Kidney (tissue), 14 donors: ENCODE data around the gene KLLN. TPM values are rescaled to one million over a fixed set of nuclear protein-coding genes. Genes with fewer than 3 reads are reported as not detected.
"Not testable (repeated sequence)": the region's sequence is repeated elsewhere in the genome, so short reads cannot be mapped to it uniquely, and the experiment has no call there.

Experiments used
- DNase-seq, 5 donors: peaks; one replicate each; pipeline ENCODE4 v3.0.0-alpha.2; 2013 to 2020
- FAIRE-seq: peaks from 2 replicates; lab custom pipeline; 2012; peaks lifted over from hg19 to GRCh38; lab: Jason Lieb, UNC
- H3K27ac ChIP-seq, 2 donors: one replicate each; pipeline ENCODE4 v1.7.0; 2013; ENCODE audit warnings: low read depth in 2 of 2, low read length in 2 of 2, inconsistent platforms in 1 of 2
- H3K27me3 ChIP-seq: one replicate; pipeline ENCODE4 v1.7.1; 2013; ENCODE audit warnings: low read length, inconsistent platforms; ENCODE audit not compliant: control insufficient read depth, insufficient read depth
- H3K36me3 ChIP-seq, 3 donors: one replicate each; pipeline versions ENCODE4 v1.7.0 to v1.7.1; 2013; ENCODE audit warnings: low read length in 3 of 3, control low read depth in 1 of 3, inconsistent platforms in 1 of 3; ENCODE audit not compliant: insufficient read depth in 3 of 3, control insufficient read depth in 2 of 3
- H3K4me1 ChIP-seq, 3 donors: one replicate each; pipeline versions ENCODE4 v1.7.0 to v1.7.1; 2013; ENCODE audit warnings: low read length in 3 of 3, inconsistent platforms in 1 of 3, low read depth in 1 of 3; ENCODE audit not compliant: control insufficient read depth in 2 of 3, insufficient read depth in 2 of 3
- H3K4me3 ChIP-seq, 3 donors: one replicate each; pipeline versions ENCODE4 v1.7.0 to v1.8.1; 2013; ENCODE audit warnings: low read length in 3 of 3, control low read depth in 1 of 3, inconsistent platforms in 1 of 3
- H3K9ac ChIP-seq, 3 donors: one replicate each; pipeline versions ENCODE4 v1.7.0 to v1.7.1; 2013; ENCODE audit warnings: low read length in 3 of 3, control low read depth in 1 of 3, inconsistent platforms in 1 of 3
- H3K9me3 ChIP-seq, 3 donors: one replicate each; pipeline versions ENCODE4 v1.7.0 to v1.7.1; 2013; ENCODE audit warnings: low read length in 3 of 3, control low read depth in 1 of 3, inconsistent platforms in 1 of 3; ENCODE audit not compliant: control insufficient read depth in 2 of 3, insufficient read depth in 1 of 3
- intact Hi-C: fragments of 100-400 bp; cut with DNase I; formaldehyde crosslinking; loops from one replicate; pipeline ENCODE4 v1.11.1; 2022
- polyA plus RNA-seq: library from polyadenylated mRNA; stranded (reverse); fragments of 350-450 nt; fragmentation: Illumina TruSeq; extraction: RNeasy Lipid Tissue Mini Kit (QIAGEN cat#74804); gene quantifications from one replicate; pipeline ENCODE4 v1.2.3, GENCODE V29; 2014; ENCODE audit warnings: low read depth, low replicate concordance; ENCODE audit not compliant: insufficient read depth
- total RNA-seq: library from RNA; stranded (reverse); fragmentation: NEBNext Ultra II Directional; extraction: Animal tissue kit (Norgen Biotek cat#: 25700); gene quantifications from one replicate; pipeline ENCODE4 v1.2.1, GENCODE V29; 2021
- TF ChIP-seq, protein P1 (sequence below): IDR thresholded peaks from 3 replicates; pipeline ENCODE4 v1.5.1; 2012; ENCODE audit warnings: mild to moderate bottlenecking, moderate library complexity, borderline replicate concordance; ENCODE audit not compliant: insufficient read depth; ENCODE audit errors: extremely low read depth
- donor health status: control.
- donor health status: control.
- donor health status: control.
- donor health status: control.
- donor health status: control.
- donor health status: DM: yes; HTN: yes; CAD: no.
- donor health status: Normal renal cell carcinoma (clear cell type).

The KLLN gene
- total and polyA plus RNA-seq, 2 donors from 2014 or later = 0.82 to 1.7 TPM

DNA sequence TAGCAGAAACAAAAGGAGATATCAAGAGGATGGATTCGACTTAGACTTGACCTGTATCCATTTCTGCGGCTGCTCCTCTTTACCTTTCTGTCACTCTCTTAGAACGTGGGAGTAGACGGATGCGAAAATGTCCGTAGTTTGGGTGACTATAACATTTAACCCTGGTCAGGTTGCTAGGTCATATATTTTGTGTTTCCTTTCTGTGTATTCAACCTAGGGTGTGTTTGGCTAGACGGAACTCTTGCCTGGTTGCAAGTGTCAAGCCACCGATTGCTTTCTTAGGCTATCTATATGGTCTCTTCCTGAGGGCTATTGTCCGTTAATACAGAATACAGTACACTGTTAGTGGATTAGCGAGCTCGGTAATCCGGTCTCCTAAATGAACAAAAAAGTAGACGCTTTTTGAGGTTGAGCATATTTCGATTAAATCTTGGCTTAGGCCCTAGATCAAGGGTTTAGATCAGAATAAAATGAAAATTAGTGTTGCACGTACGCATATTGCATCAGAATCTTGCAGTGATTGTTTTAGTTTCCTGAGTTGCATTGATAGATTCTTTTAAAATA, 1.2 kb upstream of the KLLN start:
- H3K4me3 ChIP-seq = peak overlapping the region; percentile 97 to 99 (median 97)
- peaks cover 0 to 11% (median 6%) of the 10 kb centered on the region in 3 donors for H3K4me1 ChIP-seq
- no peaks in the 10 kb centered on the region for H3K36me3 ChIP-seq
- peak in 2 of 5 donors; percentile 65 to 73 for DNase-seq
- H3K9ac ChIP-seq = peak overlapping the region; percentile 77 to 94 (median 87)
- no peaks in the 10 kb centered on the region for H3K9me3 ChIP-seq
- no peaks in the 10 kb centered on the region for H3K27me3 ChIP-seq
- intact Hi-C loops = no loop called here
- TF ChIP-seq, protein P1, sequence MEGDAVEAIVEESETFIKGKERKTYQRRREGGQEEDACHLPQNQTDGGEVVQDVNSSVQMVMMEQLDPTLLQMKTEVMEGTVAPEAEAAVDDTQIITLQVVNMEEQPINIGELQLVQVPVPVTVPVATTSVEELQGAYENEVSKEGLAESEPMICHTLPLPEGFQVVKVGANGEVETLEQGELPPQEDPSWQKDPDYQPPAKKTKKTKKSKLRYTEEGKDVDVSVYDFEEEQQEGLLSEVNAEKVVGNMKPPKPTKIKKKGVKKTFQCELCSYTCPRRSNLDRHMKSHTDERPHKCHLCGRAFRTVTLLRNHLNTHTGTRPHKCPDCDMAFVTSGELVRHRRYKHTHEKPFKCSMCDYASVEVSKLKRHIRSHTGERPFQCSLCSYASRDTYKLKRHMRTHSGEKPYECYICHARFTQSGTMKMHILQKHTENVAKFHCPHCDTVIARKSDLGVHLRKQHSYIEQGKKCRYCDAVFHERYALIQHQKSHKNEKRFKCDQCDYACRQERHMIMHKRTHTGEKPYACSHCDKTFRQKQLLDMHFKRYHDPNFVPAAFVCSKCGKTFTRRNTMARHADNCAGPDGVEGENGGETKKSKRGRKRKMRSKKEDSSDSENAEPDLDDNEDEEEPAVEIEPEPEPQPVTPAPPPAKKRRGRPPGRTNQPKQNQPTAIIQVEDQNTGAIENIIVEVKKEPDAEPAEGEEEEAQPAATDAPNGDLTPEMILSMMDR = no peak
- FAIRE-seq = no peak
- H3K27ac ChIP-seq = peak overlapping the region; percentile 85 to 92

DNA sequence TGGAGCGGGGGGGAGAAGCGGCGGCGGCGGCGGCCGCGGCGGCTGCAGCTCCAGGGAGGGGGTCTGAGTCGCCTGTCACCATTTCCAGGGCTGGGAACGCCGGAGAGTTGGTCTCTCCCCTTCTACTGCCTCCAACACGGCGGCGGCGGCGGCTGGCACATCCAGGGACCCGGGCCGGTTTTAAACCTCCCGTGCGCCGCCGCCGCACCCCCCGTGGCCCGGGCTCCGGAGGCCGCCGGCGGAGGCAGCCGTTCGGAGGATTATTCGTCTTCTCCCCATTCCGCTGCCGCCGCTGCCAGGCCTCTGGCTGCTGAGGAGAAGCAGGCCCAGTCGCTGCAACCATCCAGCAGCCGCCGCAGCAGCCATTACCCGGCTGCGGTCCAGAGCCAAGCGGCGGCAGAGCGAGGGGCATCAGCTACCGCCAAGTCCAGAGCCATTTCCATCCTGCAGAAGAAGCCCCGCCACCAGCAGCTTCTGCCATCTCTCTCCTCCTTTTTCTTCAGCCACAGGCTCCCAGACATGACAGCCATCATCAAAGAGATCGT, 690 bp upstream of the KLLN start:
- intact Hi-C loops, H3K27me3 ChIP-seq, FAIRE-seq, H3K9me3 ChIP-seq, H3K36me3 ChIP-seq: not testable (repeated sequence)
- peak overlapping the region; percentile 77 to 94 (median 87) for H3K9ac ChIP-seq
- peak overlapping the region; percentile 92 to 96 for H3K27ac ChIP-seq
- peak in 3 of 5 donors; percentile 55 to 81 (median 65) for DNase-seq
- peaks cover 0 to 11% (median 6%) of the 10 kb centered on the region in 3 donors for H3K4me1 ChIP-seq
- peak overlapping the region; percentile 97 to 99 (median 97) for H3K4me3 ChIP-seq

DNA sequence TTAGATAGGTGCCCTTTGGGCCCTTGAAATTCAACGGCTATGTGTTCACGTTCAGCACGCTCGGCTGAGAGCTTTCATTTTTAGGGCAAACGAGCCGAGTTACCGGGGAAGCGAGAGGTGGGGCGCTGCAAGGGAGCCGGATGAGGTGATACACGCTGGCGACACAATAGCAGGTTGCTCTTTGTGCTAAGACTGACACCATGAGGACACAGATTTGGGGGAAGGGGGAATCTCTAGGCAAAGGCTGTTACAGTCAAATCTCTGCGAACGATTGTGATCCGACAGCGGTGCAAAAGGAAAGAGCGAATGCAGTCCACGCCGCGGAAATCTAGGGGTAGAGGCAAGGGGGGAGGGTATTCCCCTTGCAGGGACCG, 667 bp downstream of the KLLN start:
- Histone ChIP-seq H3K9ac (peak overlapping the region; percentile 69 to 92 (median 83)), H3K27ac (peak overlapping the region; percentile 92 to 96), H3K9me3 (no peaks in the 10 kb centered on the region), H3K36me3 (no peaks in the 10 kb centered on the region), H3K27me3 (no peaks in the 10 kb centered on the region), H3K4me3 (peak overlapping the region; percentile 88 to 97 (median 93)), H3K4me1 (peaks cover 0 to 11% (median 6%) of the 10 kb centered on the region in 3 donors)
- no peak for FAIRE-seq
- TF ChIP-seq, protein P1 = no peak
- intact Hi-C loops = no loop called here
- no peak for DNase-seq

DNA sequence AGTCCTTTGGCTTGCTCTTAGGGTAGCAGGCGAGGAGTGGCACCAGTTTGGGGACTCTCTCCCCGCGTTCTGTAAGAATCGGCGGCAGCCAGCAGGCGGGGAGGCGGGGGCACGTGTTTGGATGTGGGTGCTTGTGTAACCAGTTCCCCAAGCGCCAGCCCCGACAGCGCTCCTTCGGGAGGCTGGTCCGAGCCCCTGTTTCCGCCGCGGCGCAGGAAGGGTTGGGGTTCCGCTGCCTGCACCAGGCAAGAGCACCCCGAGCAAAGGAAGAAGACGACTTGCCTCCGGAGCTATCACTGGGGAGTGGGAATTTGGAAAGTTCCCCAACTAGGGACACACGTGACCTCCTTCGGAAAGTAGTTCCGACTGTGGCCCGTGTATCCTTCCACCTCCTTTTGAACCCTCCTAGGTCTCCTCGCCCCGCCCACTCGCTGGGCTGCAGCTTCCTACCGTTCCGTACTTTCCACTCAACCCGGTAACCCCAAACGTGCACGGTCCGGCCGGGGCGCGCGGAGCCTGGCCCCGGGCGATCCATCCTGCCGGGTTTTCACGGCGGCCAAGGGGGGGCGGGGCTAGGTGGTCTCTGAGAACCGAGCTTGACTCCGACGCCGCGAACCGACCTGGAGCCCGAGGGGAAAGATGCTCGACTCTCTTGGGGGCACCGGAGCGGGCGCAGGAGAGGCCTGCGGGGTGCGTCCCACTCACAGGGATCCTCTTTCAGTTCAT, 1.2 kb downstream of the KLLN start:
- peak overlapping the region; percentile 75 to 92 (median 83) for H3K9ac ChIP-seq
- FAIRE-seq (no peak), DNase-seq (peak; percentile 98 to 99 (median 99))
- peak overlapping the region; percentile 88 to 97 (median 93) for H3K4me3 ChIP-seq
- H3K27me3 ChIP-seq = no peaks in the 10 kb centered on the region
- TF ChIP-seq, protein P1 = no peak
- no peaks in the 10 kb centered on the region for H3K36me3 ChIP-seq
- intact Hi-C loops = no loop called here
- H3K9me3 ChIP-seq = no peaks in the 10 kb centered on the region
- peaks cover 0 to 11% (median 6%) of the 10 kb centered on the region in 3 donors for H3K4me1 ChIP-seq
- peak overlapping the region; percentile 96 for H3K27ac ChIP-seq
